Measurements from ENCODE around the gene YAP1.
A peak's percentile ranks its signal among the peaks of the same experiment; 100 is the strongest.

The YAP1 gene

DNA sequence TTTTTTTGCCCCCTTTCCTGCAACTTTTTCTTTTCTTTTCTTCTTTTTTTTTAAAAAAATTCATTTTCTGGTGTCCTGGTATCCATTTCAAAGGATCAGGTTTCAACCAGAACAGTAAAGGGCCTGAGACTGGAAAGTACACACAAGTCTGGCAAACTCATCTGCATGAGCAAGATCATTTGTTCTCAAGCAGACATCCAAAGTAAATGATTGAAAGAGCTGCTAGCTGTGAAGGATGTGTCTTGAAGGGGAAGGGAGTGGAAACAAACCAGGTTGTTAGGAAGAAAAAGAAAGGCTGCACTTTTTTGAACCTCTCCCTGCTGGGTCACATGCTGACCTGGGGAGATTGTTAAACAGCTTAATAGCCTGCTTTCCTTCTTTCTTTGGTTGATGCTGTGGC, 5.3 kb downstream of the YAP1 start:
- ChIA-PET POLR2A (interaction anchor here (0.9 kb wide), 1 partner anchor 36 kb away, joined by 3 read pairs; no protein-coding TSS in a partner anchor), CTCF (no interaction called here)
- TF ChIP-seq HDGF (IDR thresholded peaks at IDR 0.05; ENCODE audit: borderline replicate concordance) (no peak), ZNF384 (IDR thresholded peaks at IDR 0.05) (peak; percentile 64; the same call in 1 of the 2 replicates), PKNOX1 (IDR thresholded peaks at IDR 0.05) (peak; percentile 59; the same call in 1 of the 2 replicates)
- DNase-seq (ENCODE audit: extremely low spot score), result no peak

DNA sequence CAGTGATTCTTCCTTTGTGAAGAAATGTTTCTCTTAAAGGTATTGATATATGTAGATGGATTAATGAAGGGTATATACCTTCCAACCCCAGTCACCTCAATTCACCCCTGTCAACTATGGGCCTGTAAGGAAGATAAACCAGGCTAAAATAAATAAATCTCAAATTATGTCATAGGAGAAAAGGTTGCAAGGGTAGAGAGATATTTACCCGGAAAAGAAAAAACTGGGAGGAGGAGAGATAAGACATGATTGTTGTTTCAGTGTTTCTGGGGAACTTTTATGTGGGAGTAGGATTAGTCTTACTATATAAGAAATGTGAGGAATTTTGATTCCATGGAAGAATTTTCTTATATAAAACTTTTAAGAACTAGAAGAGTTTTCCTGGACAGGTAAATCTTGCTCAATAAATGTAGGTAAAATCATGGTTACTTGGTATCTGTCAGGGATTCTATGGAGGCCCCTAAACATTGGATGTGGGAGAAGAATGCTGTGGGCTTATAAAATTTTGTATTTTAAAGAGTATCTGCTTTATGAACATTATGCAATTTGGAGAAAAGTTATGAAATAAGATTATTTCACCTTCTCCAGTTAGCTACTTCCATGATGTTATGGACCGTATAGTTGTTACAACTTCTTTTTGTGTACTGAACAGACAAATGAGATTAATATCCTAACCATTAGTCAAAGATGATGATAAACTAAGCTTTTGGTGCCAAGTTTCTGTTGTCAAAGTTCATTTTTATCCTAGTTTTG, 6.4 kb downstream of the YAP1 start:
- TF ChIP-seq TARDBP (IDR thresholded peaks at IDR 0.05) (no peak), FOXM1 (IDR thresholded peaks at IDR 0.05; ENCODE audit: borderline replicate concordance) (no peak), ARNT (IDR thresholded peaks at IDR 0.05) (no peak), FOXA1 (IDR thresholded peaks at IDR 0.05) (no peak), BHLHE40 (IDR thresholded peaks at IDR 0.05; ENCODE audit: borderline replicate concordance) (no peak), L3MBTL2 (conservative IDR thresholded peaks at IDR 0.05) (no peak), SUZ12 (IDR thresholded peaks at IDR 0.05) (no peak), FOXK2 (IDR thresholded peaks at IDR 0.05) (no peak), PKNOX1 (IDR thresholded peaks at IDR 0.05) (no peak), ELF4 (IDR thresholded peaks at IDR 0.05) (no peak), HDGF (IDR thresholded peaks at IDR 0.05; ENCODE audit: borderline replicate concordance) (no peak), NFRKB (IDR thresholded peaks at IDR 0.05) (no peak), ZNF384 (IDR thresholded peaks at IDR 0.05) (no peak), LEF1 (IDR thresholded peaks at IDR 0.05; ENCODE audit: borderline replicate concordance) (no peak), CTBP1 (IDR thresholded peaks at IDR 0.05; ENCODE audit: borderline replicate concordance) (no peak), SP1 (IDR thresholded peaks at IDR 0.05) (no peak)
- ChIA-PET CTCF (no interaction called here), POLR2A (no interaction called here)
- DNase-seq (ENCODE audit: extremely low spot score), result no peak

GRCh38 chr11:102117472-102118113, 7.3 kb downstream of the YAP1 start:
- CTCF ChIA-PET, result interaction anchor here (0.6 to 0.7 kb wide), 2 partner anchors 136 to 224 kb away, joined by 3 to 4 read pairs; no protein-coding TSS in a partner anchor
- no peak for TF ChIP-seq LEF1 (IDR thresholded peaks at IDR 0.05; ENCODE audit: borderline replicate concordance)
- TF ChIP-seq PKNOX1 (IDR thresholded peaks at IDR 0.05), result no peak
- POLR2A ChIA-PET, result no interaction called here
- no peak for DNase-seq (ENCODE audit: extremely low spot score)

GRCh38 chr11:102118937-102119336, 8.7 kb downstream of the YAP1 start:
- CTCF ChIA-PET, result interaction anchor here (1.0 kb wide), 1 partner anchor 9 kb away, joined by 3 read pairs; no protein-coding TSS in a partner anchor
- DNase-seq (ENCODE audit: extremely low spot score), result peak; percentile 22
- TF ChIP-seq PKNOX1 (IDR thresholded peaks at IDR 0.05) (peak; percentile 33; the same call in 1 of the 2 replicates), NFRKB (IDR thresholded peaks at IDR 0.05) (no peak)
- POLR2A ChIA-PET, result interaction anchor here (1.4 kb wide), 1 partner anchor 9 kb away, joined by 3 read pairs; no protein-coding TSS in a partner anchor

DNA sequence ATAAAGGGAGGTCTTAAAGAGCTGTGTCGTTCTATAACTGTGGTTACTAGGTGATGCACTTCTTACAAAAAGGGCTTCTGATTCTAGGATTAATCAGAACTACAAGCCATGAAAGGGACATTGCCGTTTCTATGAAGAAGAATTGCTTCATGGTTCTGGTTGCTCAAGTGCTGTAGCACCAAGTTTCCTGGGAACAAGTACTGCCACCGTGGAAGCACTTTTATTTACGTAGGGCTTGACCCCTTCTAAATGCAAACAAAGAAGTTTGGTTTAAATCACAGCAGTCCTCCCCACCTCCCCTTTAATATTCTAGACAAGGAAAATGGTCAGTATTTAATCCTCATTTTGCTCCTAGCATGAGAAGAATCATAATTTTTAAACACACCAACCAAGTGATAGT, 9.8 kb downstream of the YAP1 start:
- ChIA-PET POLR2A (no interaction called here), CTCF (no interaction called here)
- TF ChIP-seq L3MBTL2 (conservative IDR thresholded peaks at IDR 0.05) (no peak), FOXM1 (IDR thresholded peaks at IDR 0.05; ENCODE audit: borderline replicate concordance) (no peak), FOXA1 (IDR thresholded peaks at IDR 0.05) (peak; percentile 61; the same call in 1 of the 2 replicates), ELF4 (IDR thresholded peaks at IDR 0.05) (no peak), SP1 (IDR thresholded peaks at IDR 0.05) (no peak)
- no peak for DNase-seq (ENCODE audit: extremely low spot score)

- CTCF ChIA-PET, result no interaction called here
- peak; percentile 18 for DNase-seq (ENCODE audit: extremely low spot score)
These were observed 10.3 kb downstream of the YAP1 start for GRCh38 chr11:102120437-102120973.

More at GRCh38 chr11:102120437-102120973, 10.3 kb downstream of the YAP1 start:
- POLR2A ChIA-PET, result no interaction called here
- TF ChIP-seq PKNOX1 (IDR thresholded peaks at IDR 0.05) (peak; percentile 67), HDGF (IDR thresholded peaks at IDR 0.05; ENCODE audit: borderline replicate concordance) (no peak), SUZ12 (IDR thresholded peaks at IDR 0.05) (no peak), FOXA1 (IDR thresholded peaks at IDR 0.05) (no peak), CTBP1 (IDR thresholded peaks at IDR 0.05; ENCODE audit: borderline replicate concordance) (peak; percentile 44; the same call in 1 of the 2 replicates), BHLHE40 (IDR thresholded peaks at IDR 0.05; ENCODE audit: borderline replicate concordance) (no peak)
